CD4-positive, CD25-positive, alpha-beta regulatory T cell (primary cell): ENCODE results near the gene SEC14L1. TPM values are rescaled to one million over a fixed set of nuclear protein-coding genes. Genes with fewer than 3 reads are reported as not detected.
A peak's percentile ranks its signal among the peaks of the same experiment; 100 is the strongest.

Experiments
- ATAC-seq, 2 donors: fragments of 150-1000 bp; cut with Tn5 transposase; one replicate each; pipeline ENCODE4 v1.10.0; 2021; ENCODE audit warnings: low read depth in 2 of 2, moderate number of reproducible peaks in 2 of 2, moderate library complexity in 1 of 2
- DNase-seq, 3 donors: peaks; one replicate each; pipeline versions ENCODE4 v3.0.0 to v3.0.0-alpha.2; 2012 to 2022; ENCODE audit warnings: mixed read lengths in 1 of 3
- H3K27ac ChIP-seq: one replicate; pipeline ENCODE4 v1.7.0; 2013; ENCODE audit warnings: mild to moderate bottlenecking, low read length; ENCODE audit not compliant: insufficient read depth, poor library complexity, severe bottlenecking
- H3K27me3 ChIP-seq: one replicate; pipeline ENCODE4 v1.7.0; 2013; ENCODE audit warnings: low read length; ENCODE audit not compliant: control insufficient read depth, insufficient read depth
- H3K36me3 ChIP-seq: one replicate; pipeline ENCODE4 v1.7.0; 2013; ENCODE audit warnings: mild to moderate bottlenecking, low read length, moderate library complexity; ENCODE audit not compliant: control insufficient read depth, insufficient read depth
- H3K4me1 ChIP-seq: 2 replicates; pipeline ENCODE4 v1.7.0; 2013; ENCODE audit warnings: mild to moderate bottlenecking, low read length; ENCODE audit not compliant: insufficient read depth, control insufficient read depth, poor library complexity, severe bottlenecking
- H3K4me3 ChIP-seq: one replicate; pipeline ENCODE4 v1.7.0; 2013; ENCODE audit warnings: low read depth, mild to moderate bottlenecking, low read length, moderate library complexity
- H3K9me3 ChIP-seq, 2 experiments: 1 replicate in 1 of 2; 2 replicates in 1 of 2; pipeline ENCODE4 v1.7.0; 2013; ENCODE audit warnings: low read length in 2 of 2, mild to moderate bottlenecking in 1 of 2, moderate library complexity in 1 of 2; ENCODE audit not compliant: control insufficient read depth in 2 of 2
- H3K27ac Mint-ChIP-seq, 3 donors: one replicate each; pipeline ENCODE4 v1.8.0; 2020 to 2022; ENCODE audit warnings: mild to moderate bottlenecking in 3 of 3, mixed read lengths in 3 of 3, moderate library complexity in 2 of 3
- H3K27me3 Mint-ChIP-seq: one replicate; pipeline ENCODE4 v1.8.0; 2022; ENCODE audit warnings: mild to moderate bottlenecking, mixed read lengths
- H3K36me3 Mint-ChIP-seq: one replicate; pipeline ENCODE4 v1.8.0; 2020; ENCODE audit warnings: mixed read lengths
- H3K4me1 Mint-ChIP-seq, 4 donors: one replicate each; pipeline ENCODE4 v1.8.0; 2020 to 2022; ENCODE audit warnings: mixed read lengths in 4 of 4, mild to moderate bottlenecking in 1 of 4
- H3K4me3 Mint-ChIP-seq, 4 donors: one replicate each; pipeline ENCODE4 v1.8.0; 2020 to 2022; ENCODE audit warnings: mild to moderate bottlenecking in 4 of 4, mixed read lengths in 4 of 4, moderate library complexity in 3 of 4
- H3K9me3 Mint-ChIP-seq, 7 donors: one replicate each; pipeline ENCODE4 v1.8.0; 2020 to 2022; ENCODE audit warnings: mixed read lengths in 7 of 7, mild to moderate bottlenecking in 3 of 7, moderate library complexity in 2 of 7
- polyA plus RNA-seq, 4 donors: library from polyadenylated mRNA; unstranded; fragments of 300-500 nt; fragmentation: Illumina TruSeq; gene quantifications; one replicate each; pipeline ENCODE4 v1.2.3, GENCODE V29; 2021
- total RNA-seq: library from RNA; stranded (reverse); gene quantifications from one replicate; pipeline ENCODE4 v1.2.3, GENCODE V29; 2022

SEC14L1 gene
- total and polyA plus RNA-seq, 5 donors from 2014 or later, result 13.2 to 143 (median 20.5) TPM

DNA sequence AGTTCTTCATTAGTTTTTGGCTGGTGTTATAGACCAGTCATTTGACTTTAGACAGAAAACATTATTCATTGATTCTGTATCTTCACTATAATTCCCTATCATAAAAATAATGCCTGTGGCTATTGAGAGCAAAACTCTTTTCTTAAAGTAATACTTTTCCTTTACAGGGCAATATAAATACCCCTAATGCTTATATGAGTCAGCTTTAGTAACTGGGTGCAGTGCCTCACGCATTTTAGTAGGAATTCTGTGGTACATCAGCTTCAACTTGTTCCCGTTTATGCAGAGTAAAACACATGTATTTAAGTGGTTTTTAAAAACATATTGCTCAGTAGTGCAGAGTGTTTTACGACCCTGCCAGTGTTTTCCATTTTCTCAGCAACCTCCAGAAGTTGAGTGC, 68.1 kb downstream of the SEC14L1 start:
- Histone ChIP-seq H3K9me3 (no peaks in the 10 kb centered on the region), H3K27ac (no peak overlapping the region), H3K4me1 (no peaks in the 10 kb centered on the region), H3K27me3 (no peaks in the 10 kb centered on the region), H3K4me3 (no peak overlapping the region), H3K36me3 (peaks cover 95% of the 10 kb centered on the region)
- H3K36me3 Mint-ChIP-seq, result peaks cover 61% of the 10 kb centered on the region
- H3K9me3 Mint-ChIP-seq, result peaks cover 0 to 2% (median 0%) of the 10 kb centered on the region in 7 donors
- H3K4me1 Mint-ChIP-seq, result no peaks in the 10 kb centered on the region
- no peaks in the 10 kb centered on the region for H3K27me3 Mint-ChIP-seq
- no peak for DNase-seq
- no peak overlapping the region for H3K4me3 Mint-ChIP-seq
- ATAC-seq, result no peak
- peak overlapping the region in 1 of 3 donors; percentile 86 for H3K27ac Mint-ChIP-seq

DNA sequence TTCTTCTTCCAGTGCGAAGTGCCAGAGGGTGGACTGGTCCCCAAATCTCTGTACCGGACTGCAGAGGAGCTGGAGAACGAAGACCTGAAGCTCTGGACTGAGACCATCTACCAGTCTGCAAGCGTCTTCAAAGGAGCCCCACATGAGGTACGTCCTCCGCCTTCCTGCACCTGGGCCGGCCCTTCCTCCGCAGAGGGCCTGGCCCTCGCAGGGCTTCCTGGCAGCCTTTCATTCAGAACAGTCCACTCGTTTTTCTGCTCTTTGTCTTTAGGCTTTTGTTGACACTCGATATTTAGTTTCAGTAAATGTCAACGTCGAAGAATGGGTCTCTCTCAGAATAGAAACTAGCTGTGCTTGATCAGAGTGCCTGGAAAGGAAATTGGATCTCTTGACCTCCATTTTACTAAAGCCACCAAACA, 68.6 kb downstream of the SEC14L1 start:
- no peak overlapping the region for H3K27ac Mint-ChIP-seq
- Histone ChIP-seq H3K4me3 (no peak overlapping the region), H3K9me3 (no peaks in the 10 kb centered on the region), H3K4me1 (no peaks in the 10 kb centered on the region), H3K36me3 (peaks cover 96% of the 10 kb centered on the region), H3K27ac (no peak overlapping the region), H3K27me3 (no peaks in the 10 kb centered on the region)
- no peaks in the 10 kb centered on the region for H3K4me1 Mint-ChIP-seq
- H3K4me3 Mint-ChIP-seq, result no peak overlapping the region
- no peaks in the 10 kb centered on the region for H3K27me3 Mint-ChIP-seq
- H3K36me3 Mint-ChIP-seq, result peaks cover 62% of the 10 kb centered on the region
- DNase-seq (no peak), ATAC-seq (no peak)
- peaks cover 0 to 2% (median 0%) of the 10 kb centered on the region in 7 donors for H3K9me3 Mint-ChIP-seq

DNA sequence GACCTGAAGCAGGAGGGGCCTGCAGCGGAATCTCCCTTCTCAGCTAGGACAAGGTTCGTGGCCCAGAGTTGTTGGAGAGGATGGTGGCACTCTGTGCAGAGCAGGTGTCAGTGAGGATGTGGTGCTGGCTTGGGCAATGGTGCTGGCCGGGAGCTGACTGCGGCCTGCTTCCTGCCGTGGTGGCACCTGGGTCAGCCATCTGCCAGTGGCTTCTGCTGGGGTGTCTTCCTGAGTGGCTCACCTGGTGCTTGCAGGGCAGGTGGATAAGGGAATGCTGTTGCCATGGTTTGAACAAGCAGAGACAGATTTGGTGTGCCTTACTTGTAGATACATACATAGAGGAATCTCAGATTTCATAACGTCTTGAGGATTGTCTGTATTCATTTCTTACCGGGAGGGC, 69.6 kb downstream of the SEC14L1 start:
- ATAC-seq (no peak), DNase-seq (no peak)
- Mint-ChIP-seq H3K36me3 (peaks cover 56% of the 10 kb centered on the region), H3K27ac (peak overlapping the region in 1 of 3 donors; percentile 27), H3K4me3 (no peak overlapping the region), H3K4me1 (no peaks in the 10 kb centered on the region), H3K27me3 (no peaks in the 10 kb centered on the region), H3K9me3 (no peaks in the 10 kb centered on the region)
- H3K4me3 ChIP-seq, result no peak overlapping the region
- H3K27ac ChIP-seq, result no peak overlapping the region
- H3K36me3 ChIP-seq, result peaks cover 94% of the 10 kb centered on the region
- H3K4me1 ChIP-seq, result no peaks in the 10 kb centered on the region
- H3K9me3 ChIP-seq, result no peaks in the 10 kb centered on the region
- no peaks in the 10 kb centered on the region for H3K27me3 ChIP-seq

DNA sequence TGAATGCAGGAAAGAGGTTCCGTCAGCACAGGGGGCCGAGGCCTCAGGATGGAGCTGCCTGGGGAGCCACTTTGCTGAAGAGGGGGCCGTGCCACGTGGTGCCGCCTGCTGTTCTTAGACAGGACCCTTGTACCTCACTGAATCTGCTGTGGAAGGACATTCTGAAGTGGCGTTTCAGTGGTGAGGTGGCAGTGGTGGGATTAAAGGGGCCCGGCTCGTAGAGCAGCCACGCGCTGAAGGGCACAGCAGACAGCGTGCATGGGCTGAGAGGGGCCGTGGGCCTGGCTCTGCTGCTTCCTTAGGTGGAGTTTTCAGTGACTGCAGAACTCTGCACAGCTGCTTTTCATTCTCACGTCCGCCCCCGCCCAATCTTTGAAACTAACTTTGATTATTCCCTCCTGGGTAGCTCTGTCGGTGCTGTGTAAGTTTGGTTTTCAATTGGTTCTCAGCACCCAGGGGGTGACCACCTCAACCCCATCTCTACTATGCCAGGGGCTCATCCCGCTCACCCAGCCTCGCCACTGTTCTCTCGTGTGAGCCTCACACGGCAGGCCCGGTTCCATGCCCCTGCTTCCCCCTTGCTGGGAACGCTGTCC, 70.3 kb downstream of the SEC14L1 start:
- Mint-ChIP-seq H3K4me1 (no peaks in the 10 kb centered on the region), H3K36me3 (peaks cover 56% of the 10 kb centered on the region), H3K27me3 (no peaks in the 10 kb centered on the region), H3K4me3 (no peak overlapping the region), H3K27ac (no peak overlapping the region), H3K9me3 (no peaks in the 10 kb centered on the region)
- ATAC-seq, result no peak
- Histone ChIP-seq H3K27ac (no peak overlapping the region), H3K36me3 (peaks cover 88% of the 10 kb centered on the region), H3K4me1 (no peaks in the 10 kb centered on the region), H3K9me3 (no peaks in the 10 kb centered on the region), H3K27me3 (no peaks in the 10 kb centered on the region), H3K4me3 (no peak overlapping the region)
- DNase-seq, result no peak

DNA sequence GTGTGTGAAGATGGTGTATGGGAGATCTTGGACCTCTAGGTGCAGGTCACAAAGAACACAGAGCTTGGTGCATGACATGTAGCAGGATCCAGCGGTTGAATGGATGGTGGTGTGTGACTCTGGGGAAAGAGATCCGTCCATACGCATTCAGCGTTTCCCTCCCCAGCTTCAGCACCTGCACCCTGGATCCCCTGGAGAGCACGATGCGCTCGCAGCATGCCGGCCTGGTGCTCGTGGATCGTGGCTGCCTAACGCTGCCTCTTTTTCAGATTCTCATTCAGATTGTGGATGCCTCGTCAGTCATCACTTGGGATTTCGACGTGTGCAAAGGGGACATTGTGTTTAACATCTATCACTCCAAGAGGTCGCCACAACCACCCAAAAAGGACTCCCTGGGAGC, 70.9 kb downstream of the SEC14L1 start:
- Histone ChIP-seq H3K36me3 (peaks cover 87% of the 10 kb centered on the region), H3K27me3 (no peaks in the 10 kb centered on the region), H3K4me3 (no peak overlapping the region), H3K4me1 (no peaks in the 10 kb centered on the region), H3K27ac (no peak overlapping the region), H3K9me3 (no peaks in the 10 kb centered on the region)
- Mint-ChIP-seq H3K4me3 (no peak overlapping the region), H3K27me3 (no peaks in the 10 kb centered on the region), H3K9me3 (no peaks in the 10 kb centered on the region), H3K36me3 (peaks cover 54% of the 10 kb centered on the region), H3K27ac (peak overlapping the region in 1 of 3 donors; percentile 49), H3K4me1 (peaks cover 0 to under 1% (median 0%) of the 10 kb centered on the region in 4 donors)
- ATAC-seq (no peak), DNase-seq (no peak)

DNA sequence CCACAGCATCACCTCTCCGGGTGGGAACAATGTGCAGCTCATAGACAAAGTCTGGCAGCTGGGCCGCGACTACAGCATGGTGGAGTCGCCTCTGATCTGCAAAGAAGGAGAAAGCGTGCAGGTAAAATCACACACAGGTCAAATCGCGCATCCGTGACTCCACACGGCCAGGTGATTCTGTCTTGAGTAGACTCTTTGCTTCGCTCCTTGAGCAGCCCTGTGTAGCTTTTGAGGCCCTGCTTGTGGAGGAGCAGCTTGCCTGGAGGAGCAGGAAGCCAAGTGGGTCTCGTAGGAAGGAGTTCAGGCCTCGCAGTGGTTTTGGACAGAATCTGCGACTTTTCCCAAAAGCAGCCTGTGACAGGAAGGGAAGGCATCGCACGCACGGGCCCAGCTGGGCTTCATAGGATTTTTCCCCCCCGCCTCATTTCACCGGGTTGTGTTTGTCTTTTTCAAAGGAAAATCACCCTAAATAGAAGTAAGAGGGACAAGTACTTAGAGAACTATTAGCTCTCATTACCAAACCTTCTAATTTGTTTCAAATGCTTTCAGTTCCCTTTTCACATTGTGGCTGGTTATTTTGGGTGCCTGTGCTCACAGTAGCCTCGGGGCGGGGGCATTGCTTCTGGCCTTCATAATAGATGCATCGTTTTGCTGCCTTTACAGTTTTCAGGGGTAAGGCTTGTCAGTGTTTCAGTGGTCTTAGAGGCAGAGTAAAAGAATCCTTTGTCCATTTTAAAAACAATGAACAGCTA, 71.5 kb downstream of the SEC14L1 start:
- Histone ChIP-seq H3K4me3 (no peak overlapping the region), H3K36me3 (peaks cover 87% of the 10 kb centered on the region), H3K27ac (no peak overlapping the region), H3K9me3 (no peaks in the 10 kb centered on the region), H3K4me1 (no peaks in the 10 kb centered on the region), H3K27me3 (no peaks in the 10 kb centered on the region)
- Mint-ChIP-seq H3K9me3 (no peaks in the 10 kb centered on the region), H3K4me3 (no peak overlapping the region), H3K27me3 (no peaks in the 10 kb centered on the region), H3K36me3 (peaks cover 58% of the 10 kb centered on the region), H3K4me1 (peaks cover 0 to 5% (median 0%) of the 10 kb centered on the region in 4 donors), H3K27ac (peak overlapping the region in 1 of 3 donors; percentile 49)
- ATAC-seq (no peak), DNase-seq (no peak)

DNA sequence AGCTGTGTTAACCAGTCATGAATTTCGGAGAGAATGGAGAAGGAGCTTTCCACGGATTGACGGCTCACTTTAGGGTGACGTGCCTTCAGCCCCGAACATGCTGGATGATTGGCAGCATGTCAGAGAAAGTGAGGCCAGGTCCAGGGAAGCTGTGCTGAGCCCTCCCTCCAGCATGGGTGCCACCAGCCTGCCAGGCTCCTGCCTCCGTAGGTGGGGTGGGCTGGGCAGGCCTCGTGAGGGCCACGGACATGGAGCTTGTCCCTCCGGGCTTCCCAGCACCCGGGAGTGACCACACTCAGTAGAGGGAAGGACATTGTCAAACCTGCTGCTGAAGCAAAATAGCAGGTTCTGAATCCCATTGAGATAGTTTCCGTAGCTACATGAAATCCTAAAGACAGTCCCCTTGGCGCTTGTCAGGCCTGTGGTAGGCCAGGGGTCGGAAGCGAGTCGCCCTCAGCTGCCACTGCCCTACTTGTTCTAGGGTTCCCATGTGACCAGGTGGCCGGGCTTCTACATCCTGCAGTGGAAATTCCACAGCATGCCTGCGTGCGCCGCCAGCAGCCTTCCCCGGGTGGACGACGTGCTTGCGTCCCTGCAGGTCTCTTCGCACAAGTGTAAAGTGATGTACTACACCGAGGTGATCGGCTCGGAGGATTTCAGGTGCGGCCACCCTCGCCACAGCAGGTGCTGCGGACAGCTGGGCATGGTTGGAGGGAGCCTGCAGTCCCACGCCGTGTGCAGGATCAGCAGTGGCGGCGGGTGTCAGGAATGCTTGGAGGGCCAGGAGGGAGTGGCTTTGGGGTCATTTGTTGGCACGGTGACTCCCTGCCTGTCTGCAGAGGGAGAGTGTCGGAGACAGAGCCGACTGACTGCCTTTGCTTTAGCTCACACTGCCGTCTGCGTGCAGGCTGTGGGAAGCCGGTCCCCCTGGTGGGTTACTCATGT, 72.3 kb downstream of the SEC14L1 start:
- ATAC-seq, result no peak

More for the DNA sequence above, 72.3 kb downstream of the SEC14L1 start:
- H3K4me3 ChIP-seq, result no peak overlapping the region
- no peaks in the 10 kb centered on the region for H3K9me3 ChIP-seq
- no peaks in the 10 kb centered on the region for H3K27me3 Mint-ChIP-seq
- no peak overlapping the region for H3K27ac ChIP-seq
- H3K4me1 ChIP-seq, result no peaks in the 10 kb centered on the region
- H3K4me1 Mint-ChIP-seq, result peaks cover 0 to 5% (median 0%) of the 10 kb centered on the region in 4 donors
- no peaks in the 10 kb centered on the region for H3K9me3 Mint-ChIP-seq
- DNase-seq, result no peak
- H3K27ac Mint-ChIP-seq, result peak overlapping the region in 1 of 3 donors; percentile 14
- H3K36me3 Mint-ChIP-seq, result peaks cover 53% of the 10 kb centered on the region
- H3K4me3 Mint-ChIP-seq, result no peak overlapping the region
- H3K27me3 ChIP-seq, result no peaks in the 10 kb centered on the region
- H3K36me3 ChIP-seq, result peaks cover 87% of the 10 kb centered on the region
